ENCODE results near the gene KCTD7. TPM values are rescaled to one million over a fixed set of nuclear protein-coding genes. Genes with fewer than 3 reads are reported as not detected.

Gene KCTD7
- total RNA-seq, 1 experiment from 2014 or later: 11.6 TPM

DNA sequence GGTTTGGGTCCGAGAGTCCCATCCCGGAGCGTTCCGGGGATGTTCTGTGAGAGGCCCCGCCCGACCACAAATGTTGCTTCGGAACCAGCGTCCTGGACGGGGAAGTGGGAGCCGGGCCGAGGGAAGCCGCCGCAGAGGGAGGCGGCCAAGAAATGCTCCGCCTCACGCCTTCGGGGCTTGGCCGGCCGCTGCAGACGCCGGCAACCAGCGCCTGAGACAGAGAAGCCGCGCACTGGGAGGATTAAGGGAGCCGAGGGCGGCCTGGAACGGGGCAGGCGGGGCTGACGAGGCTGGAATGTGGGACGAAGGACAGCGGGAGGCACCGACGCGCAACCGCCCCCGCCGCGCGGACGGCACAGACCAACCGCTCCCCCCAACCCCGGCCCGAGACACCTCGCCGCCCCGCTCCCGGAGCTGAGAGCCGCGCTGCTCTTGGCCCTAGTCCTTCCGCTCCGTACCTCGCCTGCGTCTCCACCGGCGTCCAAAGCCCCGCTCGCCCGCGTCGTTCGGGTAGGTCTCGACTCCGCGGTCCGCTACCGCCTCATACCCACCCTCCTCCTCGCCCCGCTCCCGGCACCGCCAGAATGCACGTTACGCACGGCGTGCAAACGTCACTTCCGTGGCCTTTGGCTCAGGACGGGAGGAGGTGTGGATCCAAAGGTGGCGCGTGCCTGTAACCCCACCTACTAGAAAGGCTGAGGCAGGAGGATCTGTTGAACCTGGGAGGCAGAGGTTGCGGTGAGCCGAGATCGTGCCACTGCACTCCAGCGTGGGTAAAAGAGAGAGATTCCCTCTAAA, 36.7 kb upstream of the KCTD7 start (continued):
- TF ChIP-seq GRHL2 (CRISPR knock-in tag; IDR thresholded peaks at IDR 0.05; ENCODE audit: insufficient replicate concordance, severe bottlenecking) (no peak), CREB1 (CRISPR knock-in tag; IDR thresholded peaks at IDR 0.05) (0 out of 2 replicates have a peak, but pooled peaks have one; percentile 54), ZNF671 (CRISPR knock-in tag; IDR thresholded peaks at IDR 0.05) (no peak), ATF6 (CRISPR knock-in tag; IDR thresholded peaks at IDR 0.05) (no peak), NFE2L1 (CRISPR knock-in tag; IDR thresholded peaks at IDR 0.05) (peak; percentile 92; the same call in 1 of the 2 replicates), TEAD4 (CRISPR knock-in tag; IDR thresholded peaks at IDR 0.05) (no peak), NFATC4 (CRISPR knock-in tag; IDR thresholded peaks at IDR 0.05) (no peak), SP1 (CRISPR knock-in tag; conservative IDR thresholded peaks at IDR 0.05) (peak; percentile 87), KAT7 (CRISPR knock-in tag; IDR thresholded peaks at IDR 0.05; ENCODE audit: borderline replicate concordance) (peak; percentile 39; the same call in 1 of the 2 replicates), ELF4 (CRISPR knock-in tag; IDR thresholded peaks at IDR 0.05; ENCODE audit: low read depth) (no peak), FOXP1 (CRISPR knock-in tag; IDR thresholded peaks at IDR 0.05; ENCODE audit: borderline replicate concordance) (peak; percentile 61; the same call in 1 of the 2 replicates), JUN (CRISPR knock-in tag; IDR thresholded peaks at IDR 0.05) (no peak), NFYB (CRISPR knock-in tag; conservative IDR thresholded peaks at IDR 0.05; ENCODE audit: low read depth) (0 out of 2 replicates have a peak, but pooled peaks have one; percentile 9), HMGXB4 (CRISPR knock-in tag; IDR thresholded peaks at IDR 0.05) (no peak), GABPB1 (CRISPR knock-in tag; IDR thresholded peaks at IDR 0.05) (peak; percentile 75; the same call in 1 of the 2 replicates), FOXK1 (CRISPR knock-in tag; IDR thresholded peaks at IDR 0.05) (peak; percentile 88), ERG (CRISPR knock-in tag; IDR thresholded peaks at IDR 0.05) (no peak), ZNF416 (CRISPR knock-in tag; IDR thresholded peaks at IDR 0.05) (0 out of 2 replicates have a peak, but pooled peaks have one; percentile 20), NR1H2 (CRISPR knock-in tag; IDR thresholded peaks at IDR 0.05) (no peak), RORB (CRISPR knock-in tag; IDR thresholded peaks at IDR 0.05) (no peak), USF2 (CRISPR knock-in tag; IDR thresholded peaks at IDR 0.05) (peak; percentile 41), TCF7 (CRISPR knock-in tag; IDR thresholded peaks at IDR 0.05; ENCODE audit: low read depth) (peak; percentile 50; the same call in 1 of the 2 replicates), CREM (CRISPR knock-in tag; IDR thresholded peaks at IDR 0.05) (peak; percentile 90), ZNF423 (CRISPR knock-in tag; IDR thresholded peaks at IDR 0.05) (no peak), SMAD3 (CRISPR knock-in tag; IDR thresholded peaks at IDR 0.05; ENCODE audit: borderline replicate concordance) (no peak)
- TF ChIP-seq, protein P1, sequence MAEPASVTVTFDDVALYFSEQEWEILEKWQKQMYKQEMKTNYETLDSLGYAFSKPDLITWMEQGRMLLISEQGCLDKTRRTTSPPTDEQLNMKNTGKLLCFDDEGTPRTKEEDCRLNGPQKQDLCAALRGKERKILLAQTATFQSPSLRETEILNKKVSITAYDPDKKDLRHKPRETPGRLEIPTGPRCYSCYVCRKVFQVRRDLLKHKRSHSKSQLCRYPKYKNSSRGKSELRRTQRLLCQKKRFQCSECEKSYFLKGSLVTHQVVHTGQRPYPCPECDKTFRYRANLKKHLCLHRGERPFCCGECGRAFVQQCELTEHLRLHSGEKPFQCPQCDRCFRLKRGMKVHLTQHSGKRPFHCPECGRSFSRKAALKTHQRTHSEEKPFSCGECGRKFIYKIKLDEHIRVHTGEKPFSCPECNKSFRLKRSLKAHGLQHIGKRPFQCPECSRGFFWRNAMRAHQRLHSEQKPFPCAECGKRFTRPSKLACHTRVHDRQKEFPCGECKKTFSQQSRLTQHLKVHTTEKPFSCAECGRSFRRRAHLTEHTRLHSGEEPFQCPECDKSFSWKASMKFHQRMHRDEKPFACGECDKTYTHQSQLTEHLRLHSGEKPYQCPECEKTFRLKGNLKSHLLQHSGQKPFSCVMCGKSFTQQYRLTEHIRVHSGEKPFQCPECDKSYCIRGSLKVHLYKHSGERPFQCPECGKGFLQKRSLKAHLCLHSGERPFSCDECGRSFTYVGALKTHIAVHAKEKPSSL (CRISPR knock-in tag; conservative IDR thresholded peaks at IDR 0.05): no peak
- TF ChIP-seq, protein P2, sequence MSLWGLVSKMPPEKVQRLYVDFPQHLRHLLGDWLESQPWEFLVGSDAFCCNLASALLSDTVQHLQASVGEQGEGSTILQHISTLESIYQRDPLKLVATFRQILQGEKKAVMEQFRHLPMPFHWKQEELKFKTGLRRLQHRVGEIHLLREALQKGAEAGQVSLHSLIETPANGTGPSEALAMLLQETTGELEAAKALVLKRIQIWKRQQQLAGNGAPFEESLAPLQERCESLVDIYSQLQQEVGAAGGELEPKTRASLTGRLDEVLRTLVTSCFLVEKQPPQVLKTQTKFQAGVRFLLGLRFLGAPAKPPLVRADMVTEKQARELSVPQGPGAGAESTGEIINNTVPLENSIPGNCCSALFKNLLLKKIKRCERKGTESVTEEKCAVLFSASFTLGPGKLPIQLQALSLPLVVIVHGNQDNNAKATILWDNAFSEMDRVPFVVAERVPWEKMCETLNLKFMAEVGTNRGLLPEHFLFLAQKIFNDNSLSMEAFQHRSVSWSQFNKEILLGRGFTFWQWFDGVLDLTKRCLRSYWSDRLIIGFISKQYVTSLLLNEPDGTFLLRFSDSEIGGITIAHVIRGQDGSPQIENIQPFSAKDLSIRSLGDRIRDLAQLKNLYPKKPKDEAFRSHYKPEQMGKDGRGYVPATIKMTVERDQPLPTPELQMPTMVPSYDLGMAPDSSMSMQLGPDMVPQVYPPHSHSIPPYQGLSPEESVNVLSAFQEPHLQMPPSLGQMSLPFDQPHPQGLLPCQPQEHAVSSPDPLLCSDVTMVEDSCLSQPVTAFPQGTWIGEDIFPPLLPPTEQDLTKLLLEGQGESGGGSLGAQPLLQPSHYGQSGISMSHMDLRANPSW (CRISPR knock-in tag; conservative IDR thresholded peaks at IDR 0.05; ENCODE audit: low read depth): no peak
- TF ChIP-seq, protein P3, sequence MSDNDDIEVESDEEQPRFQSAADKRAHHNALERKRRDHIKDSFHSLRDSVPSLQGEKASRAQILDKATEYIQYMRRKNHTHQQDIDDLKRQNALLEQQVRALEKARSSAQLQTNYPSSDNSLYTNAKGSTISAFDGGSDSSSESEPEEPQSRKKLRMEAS (CRISPR knock-in tag; IDR thresholded peaks at IDR 0.05): peak; percentile 91
